T-cell (primary cell): ENCODE data around the gene C1orf159. TPM values are rescaled to one million over a fixed set of nuclear protein-coding genes. Genes with fewer than 3 reads are reported as not detected.

Source experiments
- ATAC-seq, 4 experiments: fragments of 200-7000 bp in 3 of 4; fragments of 150-1000 bp in 1 of 4; cut with Tn5 transposase; replicated peaks in 1 of 4; 1 replicate in 3 of 4; 2 replicates in 1 of 4; pipeline ENCODE4 v1.10.0; 2021; ENCODE audit warnings: moderate library complexity in 3 of 4, mild to moderate bottlenecking in 2 of 4, moderate number of reproducible peaks in 1 of 4
- CTCF ChIA-PET, 2 donors: fragments of 300-600 bp; sonication (Branson Sonifier 250); formaldehyde crosslinking; loops; one replicate each; lab custom pipeline; 2022; ENCODE audit warnings: antibody characterized with exemption in 2 of 2; lab: Charles Lee
- POLR2A ChIA-PET, 2 donors: fragments of 300-600 bp; sonication (Branson Sonifier 250); formaldehyde crosslinking; loops; one replicate each; lab custom pipeline; 2022; ENCODE audit warnings: antibody characterized with exemption in 2 of 2; lab: Charles Lee
- DNase-seq, 35 experiments: peaks; one replicate each; pipeline versions ENCODE4 v3.0.0 to v3.0.0-alpha.2; 2013 to 2023
- H3K27ac ChIP-seq: one replicate; pipeline ENCODE4 v1.5.1; 2013; ENCODE audit warnings: low read length
- H3K27me3 ChIP-seq, 2 experiments: replicated peaks in 1 of 2; 1 replicate in 1 of 2; 2 replicates in 1 of 2; pipeline versions ENCODE4 v1.6.1 to v1.7.0; 2013; ENCODE audit warnings: low read length in 1 of 2, mixed read lengths in 1 of 2; ENCODE audit not compliant: control insufficient read depth in 2 of 2, insufficient read depth in 2 of 2; ENCODE audit errors: extremely low read depth in 1 of 2
- H3K36me3 ChIP-seq, 2 donors: 1 replicate in 1 of 2; 2 replicates in 1 of 2; pipeline versions ENCODE4 v1.6.1 to v1.7.0; 2013; ENCODE audit warnings: low read length in 1 of 2; ENCODE audit not compliant: control insufficient read depth in 2 of 2, insufficient read depth in 1 of 2; ENCODE audit errors: extremely low read depth in 1 of 2
- H3K4me1 ChIP-seq, 2 experiments: 1 replicate in 1 of 2; 2 replicates in 1 of 2; pipeline versions ENCODE4 v1.6.1 to v1.7.0; 2013; ENCODE audit warnings: low read length in 2 of 2, mixed read lengths in 1 of 2; ENCODE audit not compliant: insufficient read depth in 2 of 2, control insufficient read depth in 1 of 2; ENCODE audit errors: extremely low read depth in 1 of 2
- H3K4me3 ChIP-seq, 2 donors: 1 replicate in 1 of 2; 2 replicates in 1 of 2; pipeline versions ENCODE4 v1.5.1 to v1.7.0; 2013; ENCODE audit warnings: mild to moderate bottlenecking in 2 of 2, low read length in 1 of 2, moderate library complexity in 1 of 2; ENCODE audit not compliant: control insufficient read depth in 1 of 2; ENCODE audit errors: extremely low read depth in 1 of 2
- H3K9me3 ChIP-seq: 2 replicates; pipeline ENCODE4 v1.7.0; 2013
- H3K27ac Mint-ChIP-seq, 2 donors: one replicate each; pipeline ENCODE4 v1.8.0; 2020 to 2021; ENCODE audit warnings: mild to moderate bottlenecking in 2 of 2, mixed read lengths in 2 of 2
- H3K27me3 Mint-ChIP-seq, 2 donors: one replicate each; pipeline ENCODE4 v1.8.0; 2021 to 2022; ENCODE audit warnings: mixed read lengths in 2 of 2
- H3K36me3 Mint-ChIP-seq: one replicate; pipeline ENCODE4 v1.8.0; 2021; ENCODE audit warnings: mixed read lengths
- H3K4me1 Mint-ChIP-seq, 3 donors: one replicate each; pipeline ENCODE4 v1.8.0; 2020 to 2022; ENCODE audit warnings: mixed read lengths in 3 of 3, mild to moderate bottlenecking in 1 of 3
- H3K4me3 Mint-ChIP-seq, 3 donors: one replicate each; pipeline ENCODE4 v1.8.0; 2020 to 2022; ENCODE audit warnings: mild to moderate bottlenecking in 3 of 3, mixed read lengths in 3 of 3, moderate library complexity in 3 of 3
- H3K9me3 Mint-ChIP-seq, 3 donors: one replicate each; pipeline ENCODE4 v1.8.0; 2020 to 2022; ENCODE audit warnings: mixed read lengths in 3 of 3
- WGBS: methylation state at CpG from one replicate; pipeline ENCODE4 v1.1.5; 2013; ENCODE audit warnings: missing lambda C conversion rate; ENCODE audit not compliant: insufficient coverage; 5-methylcytosine and 5-hydroxymethylcytosine counted together
- total RNA-seq, 35 experiments: library from RNA in 6 of 35; stranded (reverse) in 6 of 35; fragments of 120-200 nt in 1 of 35; gene quantifications; one replicate each; pipeline versions ENCODE4 v1.2.1 to v1.2.4 and lab custom pipeline; 2013 to 2026

The C1orf159 gene
- total RNA-seq, 5 donors from 2014 or later (not counting 1 experiment from before 2014, with no cell fraction given), result 20.4 to 37.7 (median 22.5) TPM

- DNase-seq, result no peak
- peaks cover 7 to 14% (median 8%) of the 10 kb centered on the region in 3 donors for H3K4me1 Mint-ChIP-seq
- CTCF ChIA-PET, result no interaction called here
- peaks cover 4% of the 10 kb centered on the region for H3K36me3 Mint-ChIP-seq
- H3K4me1 ChIP-seq, result peaks cover 3 to 36% of the 10 kb centered on the region in 2 experiments
- peak overlapping the region in 2 of 3 donors; percentile 49 to 86 for H3K4me3 Mint-ChIP-seq
- H3K9me3 Mint-ChIP-seq, result peaks cover 0 to 3% (median 3%) of the 10 kb centered on the region in 3 donors
- H3K36me3 ChIP-seq, result peaks cover 0 to 2% of the 10 kb centered on the region in 2 donors
- H3K27ac Mint-ChIP-seq, result no peak overlapping the region
- peaks cover 0 to 8% of the 10 kb centered on the region in 2 donors for H3K27me3 Mint-ChIP-seq
- ATAC-seq, result no peak
- no peak overlapping the region for H3K27ac ChIP-seq
- H3K4me3 ChIP-seq, result no peak overlapping the region
- no peaks in the 10 kb centered on the region for H3K9me3 ChIP-seq
- POLR2A ChIA-PET, result no interaction called here
- 88% methylated on average over 28 of the region's 33 CpGs for WGBS
- H3K27me3 ChIP-seq, result peaks cover 0 to 53% of the 10 kb centered on the region in 2 experiments
These were observed 2.4 kb upstream of the C1orf159 start for GRCh38 chr1:1118011-1118875.

DNA sequence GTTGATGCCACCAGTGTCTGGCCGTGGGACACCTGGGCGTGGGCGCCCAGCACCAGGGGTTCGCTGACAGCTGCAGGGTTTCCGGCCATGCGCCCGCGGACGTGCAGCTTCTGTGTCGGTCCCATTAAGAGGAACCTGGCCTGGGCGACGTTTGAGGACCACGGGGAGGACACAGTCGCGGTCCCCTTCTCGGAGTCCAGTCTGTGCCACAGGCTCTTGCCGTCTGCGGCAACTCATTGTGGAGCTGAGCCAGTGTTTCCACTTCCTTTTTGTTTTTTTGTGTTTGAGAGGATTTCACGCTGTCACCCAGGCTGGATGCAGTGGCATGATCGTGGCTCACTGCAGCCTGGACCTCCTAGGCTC is 1.6 kb upstream of the C1orf159 start:
- H3K27ac ChIP-seq, result no peak overlapping the region
- no peaks in the 10 kb centered on the region for H3K9me3 ChIP-seq
- POLR2A ChIA-PET, result no interaction called here
- DNase-seq (no peak), ATAC-seq (no peak)
- Mint-ChIP-seq H3K9me3 (peaks cover 0 to 4% (median 3%) of the 10 kb centered on the region in 3 donors), H3K27me3 (peaks cover 0 to 8% of the 10 kb centered on the region in 2 donors), H3K36me3 (peaks cover 10% of the 10 kb centered on the region), H3K27ac (no peak overlapping the region), H3K4me1 (peaks cover 6 to 14% (median 7%) of the 10 kb centered on the region in 3 donors), H3K4me3 (peak overlapping the region; percentile 49 to 86 (median 56))
- peaks cover 0 to 2% of the 10 kb centered on the region in 2 donors for H3K36me3 ChIP-seq
- 75% methylated on average over 16 of the region's 20 CpGs for WGBS
- peaks cover 0 to 49% of the 10 kb centered on the region in 2 experiments for H3K27me3 ChIP-seq
- peaks cover 3 to 31% of the 10 kb centered on the region in 2 experiments for H3K4me1 ChIP-seq
- no peak overlapping the region for H3K4me3 ChIP-seq
- CTCF ChIA-PET, result no interaction called here

DNA sequence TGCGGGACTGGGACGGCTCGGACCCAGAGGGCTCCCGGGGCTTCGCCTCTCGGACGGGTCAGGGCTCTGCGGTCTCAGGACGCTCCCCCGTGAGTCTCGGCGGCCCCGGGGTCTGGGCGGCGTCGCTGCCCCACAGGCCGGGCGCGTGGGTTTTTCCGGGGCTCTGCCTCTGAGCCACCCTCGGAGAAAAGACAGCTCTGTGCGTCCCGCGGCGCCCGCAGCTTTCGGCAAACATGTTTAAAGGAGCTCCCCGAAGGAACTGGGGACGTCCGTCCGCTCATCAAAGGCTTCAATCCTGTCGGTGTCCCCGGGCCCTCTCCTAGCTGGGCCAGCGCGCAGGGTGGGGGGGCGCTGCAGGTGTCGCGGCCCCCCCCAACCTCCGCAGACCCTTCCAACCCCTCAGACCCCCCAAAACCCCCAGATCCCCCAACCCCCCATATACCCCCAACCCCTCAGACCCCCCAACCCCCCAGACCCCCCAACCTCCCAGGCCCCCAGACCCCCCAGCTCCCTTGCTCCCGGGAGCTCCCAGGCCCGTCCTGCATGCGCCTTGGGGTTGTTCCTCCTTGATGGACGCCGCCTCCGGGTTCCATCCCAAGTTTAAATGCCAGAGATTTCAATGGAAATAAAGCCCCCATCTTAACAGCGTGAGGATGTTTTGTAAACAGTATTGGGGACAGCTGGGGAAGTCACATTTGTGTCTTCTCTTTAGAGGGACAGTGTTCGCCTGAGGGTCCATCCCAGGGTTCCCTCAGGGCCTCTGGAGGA is 996 bp upstream of the C1orf159 start:
- Mint-ChIP-seq H3K4me1 (peaks cover 6 to 14% (median 7%) of the 10 kb centered on the region in 3 donors), H3K4me3 (peak overlapping the region; percentile 49 to 86 (median 56)), H3K9me3 (peaks cover 0 to 4% (median 3%) of the 10 kb centered on the region in 3 donors), H3K27me3 (peaks cover 0 to 8% of the 10 kb centered on the region in 2 donors), H3K27ac (no peak overlapping the region), H3K36me3 (peaks cover 16% of the 10 kb centered on the region)
- Histone ChIP-seq H3K27me3 (peaks cover 0 to 43% of the 10 kb centered on the region in 2 experiments), H3K27ac (no peak overlapping the region), H3K9me3 (no peaks in the 10 kb centered on the region), H3K36me3 (peaks cover 0 to 2% of the 10 kb centered on the region in 2 donors), H3K4me3 (peak overlapping the region; percentile 40 to 47), H3K4me1 (peaks cover 3 to 25% of the 10 kb centered on the region in 2 experiments)
- peak in 2 of 4 experiments; percentile 2 to 3 for ATAC-seq
- ChIA-PET POLR2A (interaction anchor here in 1 of 2 donors (0.6 kb wide), 1 partner anchor 22 kb away, joined by 17 read pairs; no protein-coding TSS in a partner anchor), CTCF (no interaction called here)
- 3% methylated on average over 33 of the region's 47 CpGs for WGBS
- peak in 30 of 35 experiments; percentile 7 to 60 (median 36) for DNase-seq

DNA sequence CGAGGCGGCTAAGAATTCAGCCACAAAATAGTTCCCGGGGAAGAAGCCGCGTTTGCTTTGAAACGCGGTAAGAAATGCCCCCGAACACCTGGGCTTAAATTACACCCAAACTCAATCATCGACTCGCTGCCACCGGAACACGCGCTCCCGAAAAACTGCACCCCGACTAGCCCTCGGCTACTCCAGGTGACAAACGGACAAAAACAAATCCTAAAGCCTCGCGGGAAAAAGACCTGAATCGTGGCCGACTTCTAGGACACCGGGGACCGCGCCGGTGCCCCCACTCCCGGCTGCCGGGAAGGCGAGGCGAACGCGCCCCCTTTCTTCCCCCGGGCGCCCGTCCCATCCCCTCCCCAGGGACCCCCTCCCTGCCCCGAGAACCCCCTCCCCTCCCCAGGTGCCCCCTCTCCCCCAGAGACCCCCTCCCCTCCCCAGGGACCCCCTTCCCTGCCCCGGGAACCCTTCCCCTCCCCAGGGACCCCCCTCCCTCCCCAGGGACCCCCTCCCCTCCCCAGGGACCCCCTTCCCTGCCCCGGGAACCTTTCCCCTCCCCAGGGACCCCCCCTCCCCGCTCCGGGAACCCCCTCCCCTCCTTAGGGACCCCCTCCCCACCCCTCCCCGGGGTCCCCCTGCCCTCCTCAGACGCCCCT is 628 bp downstream of the C1orf159 start:
- ChIA-PET CTCF (interaction anchor here in 1 of 2 donors (0.6 kb wide), 1 partner anchor 136 kb away, joined by 3 read pairs; no protein-coding TSS in a partner anchor), POLR2A (no interaction called here)
- no peak overlapping the region for H3K27ac ChIP-seq
- ATAC-seq, result no peak
- no peaks in the 10 kb centered on the region for H3K9me3 ChIP-seq
- H3K4me3 ChIP-seq, result peak overlapping the region; percentile 39 to 41
- peaks cover 0 to 29% of the 10 kb centered on the region in 2 experiments for H3K27me3 ChIP-seq
- peaks cover 3 to 22% of the 10 kb centered on the region in 2 experiments for H3K4me1 ChIP-seq
- 18% methylated on average over 21 of the region's 41 CpGs for WGBS
- H3K36me3 Mint-ChIP-seq, result peaks cover 18% of the 10 kb centered on the region
- H3K27ac Mint-ChIP-seq, result peak overlapping the region in 1 of 2 donors; percentile 79
- peaks cover 0 to 2% of the 10 kb centered on the region in 2 donors for H3K36me3 ChIP-seq
- peak overlapping the region; percentile 75 to 86 (median 79) for H3K4me3 Mint-ChIP-seq
- peaks cover 6 to 14% (median 7%) of the 10 kb centered on the region in 3 donors for H3K4me1 Mint-ChIP-seq
- H3K27me3 Mint-ChIP-seq, result peaks cover 0 to 5% of the 10 kb centered on the region in 2 donors
- no peak for DNase-seq
- peaks cover 0 to 4% (median 3%) of the 10 kb centered on the region in 3 donors for H3K9me3 Mint-ChIP-seq

- WGBS, result 96% methylated on average over 8 of the region's 13 CpGs
- peaks cover 6 to 14% (median 7%) of the 10 kb centered on the region in 3 donors for H3K4me1 Mint-ChIP-seq
These were observed 1.5 kb downstream of the C1orf159 start for GRCh38 chr1:1114431-1114830.

More at GRCh38 chr1:1114431-1114830, 1.5 kb downstream of the C1orf159 start:
- no peak for ATAC-seq
- Histone ChIP-seq H3K4me1 (peaks cover 3 to 22% of the 10 kb centered on the region in 2 experiments), H3K27me3 (peaks cover 0 to 22% of the 10 kb centered on the region in 2 experiments), H3K27ac (no peak overlapping the region), H3K9me3 (no peaks in the 10 kb centered on the region), H3K4me3 (no peak overlapping the region), H3K36me3 (peaks cover 0 to 2% of the 10 kb centered on the region in 2 donors)
- ChIA-PET CTCF (no interaction called here), POLR2A (no interaction called here)
- DNase-seq, result no peak
- H3K27me3 Mint-ChIP-seq, result peaks cover 0 to 3% of the 10 kb centered on the region in 2 donors
- H3K9me3 Mint-ChIP-seq, result peaks cover 0 to 4% (median 3%) of the 10 kb centered on the region in 3 donors
- peaks cover 18% of the 10 kb centered on the region for H3K36me3 Mint-ChIP-seq
- H3K27ac Mint-ChIP-seq, result peak overlapping the region in 1 of 2 donors; percentile 79
- peak overlapping the region; percentile 73 to 79 (median 75) for H3K4me3 Mint-ChIP-seq
